HG02798 (cell line): ENCODE data around the gene RFFL.
A peak's percentile ranks its signal among the peaks of the same experiment; 100 is the strongest.

Experiments used
- ATAC-seq: cut with Tn5 transposase; IDR thresholded peaks from one replicate; pipeline ENCODE4 v1.9.1; 2021; ENCODE audit warnings: mild to moderate bottlenecking; ENCODE audit not compliant: unreplicated experiment, poor library complexity

The RFFL gene

GRCh38 chr17:35082073-35082657, 18.7 kb upstream of the RFFL start:
- ATAC-seq: no peak

GRCh38 chr17:35081638-35082037, 18.1 kb upstream of the RFFL start:
- no peak for ATAC-seq

GRCh38 chr17:35080536-35080935, 17.0 kb upstream of the RFFL start:
- peak; percentile 67 for ATAC-seq

GRCh38 chr17:35079547-35080423, 16.3 kb upstream of the RFFL start:
- ATAC-seq: no peak

- no peak for ATAC-seq
Measured at GRCh38 chr17:35076874-35077273, 13.4 kb upstream of the RFFL start.

- ATAC-seq: no peak
Measured at GRCh38 chr17:35074711-35075707, 11.5 kb upstream of the RFFL start.

- no peak for ATAC-seq
Measured at GRCh38 chr17:35073991-35074627, 10.6 kb upstream of the RFFL start.

- no peak for ATAC-seq
Measured at GRCh38 chr17:35073183-35073790, 9.8 kb upstream of the RFFL start.

GRCh38 chr17:35069311-35069710, 5.8 kb upstream of the RFFL start:
- no peak for ATAC-seq

GRCh38 chr17:35068249-35068648, 4.7 kb upstream of the RFFL start:
- ATAC-seq: no peak

GRCh38 chr17:35065880-35066279, 2.4 kb upstream of the RFFL start:
- no peak for ATAC-seq

GRCh38 chr17:35064516-35065215, 1.2 kb upstream of the RFFL start:
- no peak for ATAC-seq

- ATAC-seq: no peak
Measured at GRCh38 chr17:35062308-35062707, 1.2 kb downstream of the RFFL start.

- no peak for ATAC-seq
Measured at GRCh38 chr17:35057332-35057915, 6.1 kb downstream of the RFFL start.

- no peak for ATAC-seq
Measured at GRCh38 chr17:35056013-35056412, 7.5 kb downstream of the RFFL start.

GRCh38 chr17:35053204-35053603, 10.3 kb downstream of the RFFL start:
- ATAC-seq: no peak

GRCh38 chr17:35052780-35053179, 10.7 kb downstream of the RFFL start:
- no peak for ATAC-seq

- no peak for ATAC-seq
Measured at GRCh38 chr17:35052241-35052610, 11.3 kb downstream of the RFFL start.
